T1000 (cell line): Measurements from ENCODE around the gene RPRML.
A peak's percentile ranks its signal among the peaks of the same experiment; 100 is the strongest.
"Not testable (repeated sequence)": the region's sequence is repeated elsewhere in the genome, so short reads cannot be mapped to it uniquely, and the experiment has no call there.

Experiments
- DNase-seq: peaks from one replicate; lab custom pipeline; 2025; ENCODE audit warnings: mixed read lengths; lab: John Stamatoyannopoulos, UW

The RPRML gene

GRCh38 chr17:46976626-46977270 lies 2.3 kb downstream of the RPRML start:
- DNase-seq, result peak; percentile 23

GRCh38 chr17:46975287-46975686 lies 3.8 kb downstream of the RPRML start:
- no peak for DNase-seq

GRCh38 chr17:46974086-46974485 lies 5.0 kb downstream of the RPRML start:
- DNase-seq, result no peak

- no peak for DNase-seq
These were observed 6.7 kb downstream of the RPRML start for GRCh38 chr17:46972346-46972745.

GRCh38 chr17:46971647-46972300 lies 7.3 kb downstream of the RPRML start:
- no peak for DNase-seq

GRCh38 chr17:46968896-46969295 lies 10.2 kb downstream of the RPRML start:
- DNase-seq, result no peak

- DNase-seq, result no peak
These were observed 10.7 kb downstream of the RPRML start for GRCh38 chr17:46968224-46968834.

GRCh38 chr17:46964315-46965265 lies 14.5 kb downstream of the RPRML start:
- no peak for DNase-seq

- no peak for DNase-seq
These were observed 15.5 kb downstream of the RPRML start for GRCh38 chr17:46963571-46963970.

- no peak for DNase-seq
These were observed 16.7 kb downstream of the RPRML start for GRCh38 chr17:46962374-46962790.

GRCh38 chr17:46960152-46960551 lies 18.9 kb downstream of the RPRML start:
- DNase-seq, result no peak

- no peak for DNase-seq
These were observed 20.9 kb downstream of the RPRML start for GRCh38 chr17:46958041-46958591.

GRCh38 chr17:46953191-46953590 lies 25.9 kb downstream of the RPRML start:
- DNase-seq, result not testable (repeated sequence)

GRCh38 chr17:46952115-46952514 lies 26.9 kb downstream of the RPRML start:
- no peak for DNase-seq

- no peak for DNase-seq
These were observed 27.3 kb downstream of the RPRML start for GRCh38 chr17:46951706-46952105.

GRCh38 chr17:46950997-46951621 lies 27.9 kb downstream of the RPRML start:
- no peak for DNase-seq

GRCh38 chr17:46950342-46950996 lies 28.6 kb downstream of the RPRML start:
- no peak for DNase-seq

GRCh38 chr17:46949291-46950174 lies 29.5 kb downstream of the RPRML start:
- no peak for DNase-seq

GRCh38 chr17:46948544-46948943 lies 30.5 kb downstream of the RPRML start:
- no peak for DNase-seq

GRCh38 chr17:46947216-46947615 lies 31.8 kb downstream of the RPRML start:
- no peak for DNase-seq
